ENCODE measurements around the gene WNT3A. TPM values are rescaled to one million over a fixed set of nuclear protein-coding genes. Genes with fewer than 3 reads are reported as not detected.

Gene WNT3A
- total RNA-seq, 1 experiment from 2014 or later, result not detected

- peak; percentile 44 for DNase-seq (ENCODE audit: low read depth)
These were observed 94.2 kb downstream of the WNT3A start for GRCh38 chr1:228100822-228101613.

GRCh38 chr1:228101614-228101993 is 94.8 kb downstream of the WNT3A start:
- DNase-seq (ENCODE audit: low read depth), result no peak

- peak; percentile 47 for DNase-seq (ENCODE audit: low read depth)
These were observed 95.4 kb downstream of the WNT3A start for GRCh38 chr1:228101994-228102790.

- DNase-seq (ENCODE audit: low read depth), result peak; percentile 91
These were observed 96.2 kb downstream of the WNT3A start, which contains the start of gene C1orf35 for GRCh38 chr1:228102791-228103620. TSS of gene C1orf35 (minus strand) at chr1:228103325. CDS start at chr1:228103227, 98 bp downstream.

GRCh38 chr1:228104526-228105269 is 97.9 kb downstream of the WNT3A start:
- peak; percentile 45 for DNase-seq (ENCODE audit: low read depth)

- no peak for DNase-seq (ENCODE audit: low read depth)
These were observed 98.6 kb downstream of the WNT3A start for GRCh38 chr1:228105270-228105995.

GRCh38 chr1:228105996-228106799 is 99.4 kb downstream of the WNT3A start:
- DNase-seq (ENCODE audit: low read depth), result no peak

- no peak for DNase-seq (ENCODE audit: low read depth)
These were observed 99.9 kb downstream of the WNT3A start for GRCh38 chr1:228106800-228107054.

GRCh38 chr1:228107636-228108035 is 100.8 kb downstream of the WNT3A start:
- no peak for DNase-seq (ENCODE audit: low read depth)

GRCh38 chr1:228108055-228108690 is 101.4 kb downstream of the WNT3A start:
- no peak for DNase-seq (ENCODE audit: low read depth)

GRCh38 chr1:228108742-228109072 is 101.9 kb downstream of the WNT3A start:
- DNase-seq (ENCODE audit: low read depth), result no peak

GRCh38 chr1:228109073-228109961 is 102.5 kb downstream of the WNT3A start, which contains the start of gene MRPL55:
TSS of gene MRPL55 (minus strand) at chr1:228109299. CDS start at chr1:228108260, 1,039 bp downstream.
- DNase-seq (ENCODE audit: low read depth), result peak; percentile 93

GRCh38 chr1:228109962-228110488 is 103.2 kb downstream of the WNT3A start:
- DNase-seq (ENCODE audit: low read depth), result no peak

- no peak for DNase-seq (ENCODE audit: low read depth)
These were observed 103.8 kb downstream of the WNT3A start for GRCh38 chr1:228110556-228110955.
